Stimulated activated CD4-positive, alpha-beta T cell treated with anti-CD3 and anti-CD28 coated beads, TNF-alpha, amount 100 ng/mL, for 48 hours (primary cell): Measurements from ENCODE around the gene PROK1.

ENCODE experiments used
- DNase-seq, 3 donors: peaks; one replicate each; pipeline ENCODE4 v3.0.0-alpha.2; 2020; ENCODE audit warnings: low read depth in 3 of 3

PROK1 gene

GRCh38 chr1:110465038-110465813 is 14.3 kb downstream of the PROK1 start:
- DNase-seq, result no peak

DNA sequence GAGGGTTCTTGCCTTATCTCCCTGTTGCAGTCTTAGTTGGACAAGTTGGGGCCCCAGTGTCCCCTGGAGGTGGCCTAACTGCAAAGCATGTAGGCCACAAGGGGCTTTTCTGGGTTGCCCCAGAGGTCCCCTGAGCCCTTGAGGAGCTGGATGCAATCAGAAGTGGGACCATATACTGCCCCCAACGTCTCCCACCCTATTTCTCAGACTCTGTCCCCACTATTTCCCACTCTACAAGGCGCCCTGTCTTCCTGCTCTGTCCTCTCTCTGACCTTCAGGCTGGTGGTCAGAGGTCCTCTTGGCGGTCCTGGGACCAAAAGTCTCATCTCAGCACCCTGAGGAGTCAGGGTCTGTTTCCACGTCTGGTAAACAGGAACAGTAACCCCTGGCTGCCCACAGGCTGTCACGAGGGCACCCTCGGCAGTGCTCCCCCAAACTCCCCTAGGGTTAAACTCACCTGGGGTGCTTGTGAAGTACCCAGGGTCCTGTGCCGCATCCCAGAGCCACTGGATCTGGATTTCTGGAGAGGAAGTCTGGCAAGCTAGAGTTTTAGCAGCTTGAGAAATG is 14.9 kb downstream of the PROK1 start:
- DNase-seq, result no peak

- no peak for DNase-seq
These were observed 15.8 kb downstream of the PROK1 start for GRCh38 chr1:110466646-110467280.

GRCh38 chr1:110471131-110471530 is 20.2 kb downstream of the PROK1 start:
- no peak for DNase-seq

GRCh38 chr1:110472546-110472945 is 21.6 kb downstream of the PROK1 start:
- no peak for DNase-seq

DNA sequence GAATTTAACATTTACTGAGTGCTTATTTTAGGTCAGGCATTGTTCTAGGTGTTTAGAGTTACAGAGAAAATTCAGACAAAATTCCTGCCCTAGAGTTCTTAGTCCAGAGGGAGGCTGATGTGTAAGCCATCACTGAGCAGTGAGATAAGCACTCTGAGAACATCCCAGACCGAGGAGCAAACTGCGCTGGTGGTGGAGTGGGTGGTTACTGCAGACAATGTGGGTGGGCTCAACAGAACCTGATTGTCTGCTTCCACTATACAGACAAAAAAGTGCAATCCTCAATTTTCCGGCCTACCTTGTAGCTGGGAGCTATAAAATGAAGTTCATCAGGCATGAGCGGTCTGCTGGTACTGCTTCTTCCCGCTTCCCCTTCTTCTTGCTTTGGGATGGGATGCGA is 23.5 kb downstream of the PROK1 start:
- DNase-seq, result no peak

- no peak for DNase-seq
These were observed 24.5 kb downstream of the PROK1 start for GRCh38 chr1:110475362-110476027.

GRCh38 chr1:110476028-110476765 is 25.2 kb downstream of the PROK1 start:
- no peak for DNase-seq

DNA sequence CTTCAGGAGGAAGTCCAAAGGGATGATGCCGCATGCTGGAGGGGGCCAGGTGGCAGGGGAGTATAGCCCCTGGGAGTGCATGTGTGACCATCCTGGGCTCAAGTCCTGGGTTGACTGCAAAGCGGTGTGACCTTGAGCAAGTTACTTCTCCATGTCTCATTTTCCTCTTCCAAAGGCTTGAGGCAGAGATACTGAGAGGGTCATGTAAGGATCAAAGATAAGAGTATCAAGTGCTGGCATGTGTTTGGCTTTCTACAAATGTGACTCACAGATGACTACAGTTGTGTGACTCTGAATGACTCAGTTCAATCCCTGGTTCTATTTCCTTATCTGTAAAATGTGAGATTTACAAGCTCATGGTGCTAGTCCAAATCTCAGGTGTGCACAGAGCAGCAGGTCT is 26.1 kb downstream of the PROK1 start:
- no peak for DNase-seq

GRCh38 chr1:110477445-110477957 is 26.6 kb downstream of the PROK1 start:
- no peak for DNase-seq

DNA sequence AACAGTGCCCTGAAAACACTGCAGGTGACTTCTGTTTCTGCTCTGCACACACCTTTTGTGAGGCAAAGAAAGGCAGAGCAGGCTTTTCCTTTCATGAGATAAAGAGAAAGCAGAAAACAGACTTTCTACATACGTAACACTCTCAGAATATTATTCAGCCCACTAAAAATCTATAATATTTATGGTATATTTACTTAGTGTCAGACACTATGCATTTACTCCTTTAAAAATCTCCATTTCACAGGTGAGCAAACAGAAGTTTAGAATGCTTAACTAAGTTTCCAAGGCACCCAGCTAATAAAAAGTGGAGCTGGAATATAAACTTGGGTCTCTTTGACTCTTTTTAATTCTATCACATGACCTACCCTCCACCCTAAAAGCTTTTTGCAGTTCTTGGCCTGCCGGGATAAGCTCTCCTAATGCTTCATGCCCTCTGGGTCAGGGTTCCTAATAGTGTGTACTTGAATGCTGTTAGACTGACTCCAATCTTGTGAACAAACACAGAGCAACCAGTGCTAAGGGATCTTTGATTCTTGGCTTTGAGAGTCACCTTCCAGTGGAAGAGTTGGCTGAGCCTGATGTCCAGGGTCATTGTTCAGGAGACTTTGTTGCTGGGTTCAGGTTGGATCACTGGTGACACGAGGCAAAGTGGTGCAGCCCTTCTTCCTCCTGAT is 27.2 kb downstream of the PROK1 start:
- no peak for DNase-seq

DNA sequence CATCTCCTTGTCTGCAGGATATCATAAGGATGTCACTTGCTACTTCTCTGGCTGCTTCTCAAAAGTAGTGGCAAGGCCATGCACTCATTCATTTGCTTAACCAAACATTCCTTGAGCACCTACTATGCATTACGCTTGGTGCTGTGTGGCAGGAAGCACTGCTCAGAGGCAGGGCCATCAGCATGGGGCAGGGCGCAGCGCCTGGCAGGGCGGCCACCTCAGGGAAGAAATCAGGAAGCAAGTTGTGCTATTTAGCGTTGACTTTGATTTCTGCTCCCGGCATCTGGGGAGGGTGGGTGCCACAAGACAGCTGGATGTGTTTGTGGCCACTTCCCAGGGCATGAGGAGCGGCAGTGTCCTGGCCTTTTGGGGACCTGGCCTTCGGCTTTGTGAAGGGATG is 27.9 kb downstream of the PROK1 start:
- no peak for DNase-seq

GRCh38 chr1:110480356-110481096 is 29.6 kb downstream of the PROK1 start:
- DNase-seq, result no peak

DNA sequence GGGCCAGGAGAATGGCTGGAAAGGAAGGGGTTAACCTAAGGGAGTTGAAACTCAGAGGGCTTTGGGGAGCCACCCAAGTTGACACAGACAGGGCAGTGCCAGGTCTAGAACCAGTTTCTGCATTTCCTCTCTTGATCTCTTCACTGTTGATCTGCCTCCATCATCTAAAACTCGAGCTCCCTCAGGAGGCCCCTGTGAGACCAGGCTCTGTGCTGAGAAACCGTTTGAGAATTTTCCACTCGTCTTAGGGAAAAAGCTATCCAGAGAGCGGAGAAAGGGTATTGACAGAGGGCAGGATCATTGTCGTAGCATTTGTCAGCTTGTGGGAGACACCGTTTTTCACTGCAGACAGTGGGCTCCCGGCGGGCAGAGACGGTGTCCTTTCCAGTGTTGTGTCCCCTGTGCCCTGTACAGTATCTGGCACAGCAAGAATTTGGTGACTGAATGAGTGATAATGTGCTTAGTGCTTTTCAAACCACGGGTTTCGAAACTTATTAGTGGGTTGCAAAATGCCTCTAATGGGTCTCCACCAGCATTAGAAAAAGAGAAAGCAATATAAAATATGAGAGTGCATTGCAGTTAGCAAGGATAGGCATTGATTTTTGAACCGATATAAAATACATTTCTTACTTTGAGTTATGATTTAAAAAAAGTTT is 31.1 kb downstream of the PROK1 start:
- no peak for DNase-seq

- DNase-seq, result no peak
These were observed 31.8 kb downstream of the PROK1 start for GRCh38 chr1:110482662-110483307.

DNA sequence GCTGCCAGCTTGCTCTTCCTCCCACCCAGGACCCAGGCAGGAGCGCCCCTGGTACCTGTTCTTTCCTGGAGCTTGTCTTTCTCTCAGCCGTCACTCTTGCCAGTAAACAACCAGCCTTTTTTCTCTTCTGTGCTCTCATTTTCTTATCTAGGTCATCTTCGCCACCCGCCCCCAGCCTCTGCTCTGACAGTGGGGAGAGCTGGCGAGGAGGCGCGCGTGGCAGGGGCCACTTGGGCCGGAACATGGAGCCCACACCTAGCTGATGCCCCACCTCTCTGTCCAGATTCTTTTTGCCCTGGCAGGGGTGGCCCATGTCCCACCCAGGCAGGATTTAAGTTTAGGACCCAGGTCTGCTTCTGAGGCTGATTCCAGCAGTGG is 32.3 kb downstream of the PROK1 start:
- DNase-seq, result no peak

GRCh38 chr1:110484801-110485200 is 33.9 kb downstream of the PROK1 start:
- DNase-seq, result no peak

DNA sequence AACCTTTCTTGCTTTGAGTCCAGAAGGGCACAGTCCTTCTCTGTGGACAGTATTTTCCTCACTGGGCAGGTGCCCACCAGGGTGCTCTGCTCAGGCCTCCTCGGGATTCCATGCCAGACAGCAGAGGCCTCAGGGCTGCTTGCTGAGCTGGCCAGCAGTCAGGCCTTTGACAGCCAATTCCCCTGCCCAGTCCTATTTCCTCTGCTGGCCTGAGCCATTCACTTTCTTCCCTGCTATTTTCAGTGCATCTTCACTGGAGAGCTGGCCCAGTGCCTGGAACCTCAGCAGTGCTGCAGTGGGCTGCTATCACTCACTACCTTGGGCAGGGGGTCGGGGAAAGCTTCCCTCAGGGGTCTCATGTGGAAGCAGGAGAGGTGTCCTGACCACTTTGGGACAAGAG is 34.8 kb downstream of the PROK1 start:
- DNase-seq, result no peak

- DNase-seq, result no peak
These were observed 36.8 kb downstream of the PROK1 start for GRCh38 chr1:110487726-110488125.
